Spinal cord (tissue), 10 donors: Measurements from ENCODE around the gene NAALADL2. TPM values are rescaled to one million over a fixed set of nuclear protein-coding genes. Genes with fewer than 3 reads are reported as not detected.
A peak's percentile ranks its signal among the peaks of the same experiment; 100 is the strongest.
"Not testable (repeated sequence)": the region's sequence is repeated elsewhere in the genome, so short reads cannot be mapped to it uniquely, and the experiment has no call there.

Experiments
- DNase-seq, 6 donors: peaks; one replicate each; pipeline versions ENCODE4 v3.0.0 to v3.0.0-alpha.2; 2013 to 2015; ENCODE audit warnings: low spot score in 6 of 6, low read depth in 4 of 6
- H3K27ac ChIP-seq: one replicate; pipeline ENCODE4 v1.5.1; 2013; ENCODE audit warnings: low read depth, low read length, control low read depth
- H3K27me3 ChIP-seq: one replicate; pipeline ENCODE4 v1.6.1; 2013; ENCODE audit warnings: low read length; ENCODE audit not compliant: control insufficient read depth, insufficient read depth
- H3K36me3 ChIP-seq: one replicate; pipeline ENCODE4 v1.6.1; 2013; ENCODE audit warnings: low read length; ENCODE audit not compliant: control insufficient read depth, insufficient read depth
- H3K4me1 ChIP-seq: one replicate; pipeline ENCODE4 v1.6.1; 2013; ENCODE audit warnings: low read length; ENCODE audit not compliant: control insufficient read depth, insufficient read depth
- H3K4me3 ChIP-seq: one replicate; pipeline ENCODE4 v1.5.1; 2013; ENCODE audit warnings: low read depth, low read length, control low read depth
- H3K9me3 ChIP-seq: one replicate; pipeline ENCODE4 v1.6.1; 2013; ENCODE audit warnings: low read length; ENCODE audit not compliant: control insufficient read depth, insufficient read depth
- WGBS: methylation state at CpG from one replicate; pipeline ENCODE4 v1.1.5; 2013; ENCODE audit warnings: missing lambda C conversion rate; ENCODE audit not compliant: insufficient coverage; 5-methylcytosine and 5-hydroxymethylcytosine counted together
- polyA plus RNA-seq, 2 donors: library from polyadenylated mRNA; unstranded; fragments of 120-200 nt; gene quantifications; one replicate each; pipeline ENCODE4 v1.2.1, GENCODE V29; 2013; ENCODE audit not compliant: insufficient read length in 2 of 2
- total RNA-seq, 2 donors: library from RNA; depleted of rRNA in 1 of 2; stranded (reverse); fragments of 120-200 nt in 1 of 2; fragments of >200 nt in 1 of 2; gene quantifications; one replicate each; pipeline versions ENCODE4 v1.2.3 to v1.2.4, GENCODE V29; 2013 to 2014
- donor health status: healthy.

NAALADL2 gene
- total and polyA plus RNA-seq, 4 donors = 2.9 to 24.4 (median 11.1) TPM

- not testable (repeated sequence) for H3K36me3 ChIP-seq, H3K27ac ChIP-seq, DNase-seq, H3K4me3 ChIP-seq, H3K27me3 ChIP-seq, H3K9me3 ChIP-seq, H3K4me1 ChIP-seq
- 88% methylated on average over 8 of the region's 28 CpGs for WGBS
Observed at GRCh38 chr3:175132706-175133105, 273.6 kb downstream of the NAALADL2 start.

- H3K4me3 ChIP-seq = no peak overlapping the region
- H3K36me3 ChIP-seq = no peaks in the 10 kb centered on the region
- WGBS = no CpG with 5 or more reads among the region's 2 CpGs
- no peak for DNase-seq
- no peaks in the 10 kb centered on the region for H3K27me3 ChIP-seq
- no peaks in the 10 kb centered on the region for H3K9me3 ChIP-seq
- no peaks in the 10 kb centered on the region for H3K4me1 ChIP-seq
- H3K27ac ChIP-seq = no peak overlapping the region
Observed at GRCh38 chr3:175144368-175144767, 285.2 kb downstream of the NAALADL2 start.

GRCh38 chr3:175146258-175146657 lies 287.1 kb downstream of the NAALADL2 start:
- H3K27ac ChIP-seq = no peak overlapping the region
- no peaks in the 10 kb centered on the region for H3K4me1 ChIP-seq
- WGBS = no CpG with 5 or more reads among the region's 1 CpG
- H3K36me3 ChIP-seq = no peaks in the 10 kb centered on the region
- H3K27me3 ChIP-seq = no peaks in the 10 kb centered on the region
- H3K4me3 ChIP-seq = no peak overlapping the region
- no peaks in the 10 kb centered on the region for H3K9me3 ChIP-seq
- DNase-seq = peak in 2 of 6 donors; percentile 18 to 60

GRCh38 chr3:175149675-175150074 lies 290.5 kb downstream of the NAALADL2 start:
- Histone ChIP-seq H3K27me3 (no peaks in the 10 kb centered on the region), H3K9me3 (no peaks in the 10 kb centered on the region), H3K4me3 (no peak overlapping the region), H3K27ac (no peak overlapping the region), H3K36me3 (no peaks in the 10 kb centered on the region), H3K4me1 (no peaks in the 10 kb centered on the region)
- peak in 2 of 6 donors; percentile 24 to 43 for DNase-seq
- WGBS = 83% methylated on average over 1 of the region's 4 CpGs

- H3K9me3 ChIP-seq = no peaks in the 10 kb centered on the region
- DNase-seq = no peak
- 100% methylated on average over 2 of the region's 4 CpGs for WGBS
- H3K4me1 ChIP-seq = no peaks in the 10 kb centered on the region
- H3K27me3 ChIP-seq = no peaks in the 10 kb centered on the region
- H3K27ac ChIP-seq = no peak overlapping the region
- H3K4me3 ChIP-seq = no peak overlapping the region
- no peaks in the 10 kb centered on the region for H3K36me3 ChIP-seq
Observed at GRCh38 chr3:175150812-175151401, 291.8 kb downstream of the NAALADL2 start.

- 100% methylated on average over 1 of the region's 2 CpGs for WGBS
- no peak overlapping the region for H3K4me3 ChIP-seq
- no peaks in the 10 kb centered on the region for H3K36me3 ChIP-seq
Observed at GRCh38 chr3:175153595-175153994, 294.5 kb downstream of the NAALADL2 start.

GRCh38 chr3:175155172-175155571 lies 296.0 kb downstream of the NAALADL2 start:
- H3K4me1 ChIP-seq = no peaks in the 10 kb centered on the region
- H3K27me3 ChIP-seq = no peaks in the 10 kb centered on the region
- H3K36me3 ChIP-seq = no peaks in the 10 kb centered on the region
- no peak overlapping the region for H3K27ac ChIP-seq
- H3K4me3 ChIP-seq = no peak overlapping the region
- 86% methylated on average over 1 of the region's 2 CpGs for WGBS
- no peak for DNase-seq
- no peaks in the 10 kb centered on the region for H3K9me3 ChIP-seq

More at GRCh38 chr3:175153595-175153994, 294.5 kb downstream of the NAALADL2 start:
- Histone ChIP-seq H3K27me3 (no peaks in the 10 kb centered on the region), H3K27ac (no peak overlapping the region), H3K4me1 (no peaks in the 10 kb centered on the region), H3K9me3 (no peaks in the 10 kb centered on the region)
- no peak for DNase-seq

GRCh38 chr3:175159202-175159601 lies 300.1 kb downstream of the NAALADL2 start:
- Histone ChIP-seq H3K9me3 (no peaks in the 10 kb centered on the region), H3K4me1 (no peaks in the 10 kb centered on the region), H3K27ac (no peak overlapping the region), H3K4me3 (no peak overlapping the region), H3K36me3 (no peaks in the 10 kb centered on the region), H3K27me3 (no peaks in the 10 kb centered on the region)
- no peak for DNase-seq

GRCh38 chr3:175161291-175161690 lies 302.2 kb downstream of the NAALADL2 start:
- H3K9me3 ChIP-seq = no peaks in the 10 kb centered on the region

GRCh38 chr3:175163686-175164085 lies 304.6 kb downstream of the NAALADL2 start:
- H3K9me3 ChIP-seq = no peaks in the 10 kb centered on the region
- H3K4me3 ChIP-seq = no peak overlapping the region
- no CpG with 5 or more reads among the region's 3 CpGs for WGBS
- no peak overlapping the region for H3K27ac ChIP-seq
- no peaks in the 10 kb centered on the region for H3K4me1 ChIP-seq
- no peaks in the 10 kb centered on the region for H3K36me3 ChIP-seq
- H3K27me3 ChIP-seq = no peaks in the 10 kb centered on the region
- DNase-seq = peak in 1 of 6 donors; percentile 7

More at GRCh38 chr3:175161291-175161690, 302.2 kb downstream of the NAALADL2 start:
- no CpG with 5 or more reads among the region's 5 CpGs for WGBS
- no peaks in the 10 kb centered on the region for H3K4me1 ChIP-seq
- H3K36me3 ChIP-seq = no peaks in the 10 kb centered on the region
- H3K4me3 ChIP-seq = no peak overlapping the region
- no peaks in the 10 kb centered on the region for H3K27me3 ChIP-seq
- no peak for DNase-seq
- H3K27ac ChIP-seq = no peak overlapping the region
